HEK293 (cell line): ENCODE data around the gene FOXD1.

Source experiments
- CTCF ChIA-PET: fragments of 350-600 bp; formaldehyde crosslinking; extraction: SDS; loops from one replicate; lab custom pipeline; 2021; ENCODE audit warnings: antibody characterized with exemption; lab: Yijun Ruan, JAX
- POLR2A ChIA-PET: fragments of 300-600 bp; formaldehyde crosslinking; extraction: SDS; loops from one replicate; lab custom pipeline; 2020; ENCODE audit warnings: antibody characterized with exemption, inconsistent platforms; lab: Yijun Ruan, JAX
- H3K27ac ChIP-seq: fragments of 200-500 bp; sonication (Bioruptor generic); 2 replicates; pipeline ENCODE4 v1.5.1; 2014; ENCODE audit warnings: low read depth, low read length, control low read depth, inconsistent platforms; ENCODE audit errors: extremely low read depth
- H3K36me3 ChIP-seq, 2 experiments: fragments of 200-500 bp in 1 of 2; sonication (Bioruptor generic) in 1 of 2; 1 replicate in 1 of 2; 2 replicates in 1 of 2; pipeline ENCODE4 v1.5.1; 2014 to 2017; ENCODE audit warnings: inconsistent platforms in 2 of 2, low read length in 2 of 2; ENCODE audit not compliant: control insufficient read depth in 2 of 2, insufficient read depth in 1 of 2
- H3K4me1 ChIP-seq: fragments of 200-500 bp; sonication (Bioruptor generic); 2 replicates; pipeline ENCODE4 v1.5.1; 2014; ENCODE audit warnings: mild to moderate bottlenecking, low read length, inconsistent platforms; ENCODE audit not compliant: control insufficient read depth, insufficient read depth
- H3K4me3 ChIP-seq: 2 replicates; pipeline ENCODE4 v1.5.1; 2011; ENCODE audit warnings: low read depth, mild to moderate bottlenecking, control low read depth, low read length, moderate library complexity
- H3K9me3 ChIP-seq: fragments of 200-500 bp; sonication (Bioruptor generic); 2 replicates; pipeline ENCODE4 v1.5.1; 2014; ENCODE audit warnings: low read depth, low read length, inconsistent platforms; ENCODE audit not compliant: control insufficient read depth, insufficient read depth
- GFI1B ChIP-seq: fragments of 450-650 bp; formaldehyde crosslinking; IDR thresholded peaks from 2 replicates; pipeline ENCODE4 v1.5.1; 2016; ENCODE audit warnings: missing biosample characterization, missing genetic modification characterization
- GLI4 ChIP-seq: fragments of 450-650 bp; formaldehyde crosslinking; IDR thresholded peaks from 2 replicates; pipeline ENCODE4 v1.5.1; 2016; ENCODE audit warnings: missing biosample characterization, missing genetic modification characterization
- OSR2 ChIP-seq: fragments of 450-650 bp; formaldehyde crosslinking; IDR thresholded peaks from 2 replicates; pipeline ENCODE4 v1.5.1; 2016; ENCODE audit warnings: missing biosample characterization, missing genetic modification characterization
- SP2 ChIP-seq: fragments of 450-650 bp; formaldehyde crosslinking; IDR thresholded peaks from 2 replicates; pipeline ENCODE4 v1.5.1; 2016; ENCODE audit warnings: missing biosample characterization, missing genetic modification characterization
- ZBTB17 ChIP-seq: fragments of 450-650 bp; formaldehyde crosslinking; IDR thresholded peaks from 2 replicates; pipeline ENCODE4 v1.5.1; 2016; ENCODE audit warnings: missing biosample characterization, missing genetic modification characterization
- ZBTB20 ChIP-seq: fragments of 450-650 bp; formaldehyde crosslinking; IDR thresholded peaks from 2 replicates; pipeline ENCODE4 v1.5.1; 2016; ENCODE audit warnings: missing biosample characterization, missing genetic modification characterization
- ZFHX2 ChIP-seq: fragments of 450-650 bp; formaldehyde crosslinking; conservative IDR thresholded peaks from 2 replicates; pipeline ENCODE4 v1.5.1; 2016; ENCODE audit warnings: missing biosample characterization, missing genetic modification characterization
- ZNF138 ChIP-seq: fragments of 450-650 bp; formaldehyde crosslinking; IDR thresholded peaks from 2 replicates; pipeline ENCODE4 v1.5.1; 2016; ENCODE audit warnings: missing biosample characterization, missing genetic modification characterization, borderline replicate concordance
- ZNF169 ChIP-seq: fragments of 450-650 bp; formaldehyde crosslinking; IDR thresholded peaks from 2 replicates; pipeline ENCODE4 v1.5.1; 2016; ENCODE audit warnings: missing biosample characterization, missing genetic modification characterization
- ZNF202 ChIP-seq: fragments of 450-650 bp; formaldehyde crosslinking; IDR thresholded peaks from 2 replicates; pipeline ENCODE4 v1.5.1; 2016; ENCODE audit warnings: missing biosample characterization, missing genetic modification characterization, borderline replicate concordance
- ZNF324 ChIP-seq: fragments of 450-650 bp; formaldehyde crosslinking; IDR thresholded peaks from 2 replicates; pipeline ENCODE4 v1.5.1; 2016; ENCODE audit warnings: missing biosample characterization, missing genetic modification characterization
- ZNF416 ChIP-seq: fragments of 450-650 bp; formaldehyde crosslinking; IDR thresholded peaks from 2 replicates; pipeline ENCODE4 v1.5.1; 2016; ENCODE audit warnings: missing biosample characterization, missing genetic modification characterization
- ZNF501 ChIP-seq: fragments of 450-650 bp; formaldehyde crosslinking; IDR thresholded peaks from 2 replicates; pipeline ENCODE4 v1.5.1; 2016; ENCODE audit warnings: missing biosample characterization, missing genetic modification characterization
- ZNF548 ChIP-seq: fragments of 450-650 bp; formaldehyde crosslinking; IDR thresholded peaks from 2 replicates; pipeline ENCODE4 v1.5.1; 2016; ENCODE audit warnings: missing biosample characterization, missing genetic modification characterization
- ZNF677 ChIP-seq: fragments of 450-650 bp; IDR thresholded peaks from 2 replicates; pipeline ENCODE4 v1.5.0; 2018; ENCODE audit warnings: missing biosample characterization, mild to moderate bottlenecking, missing genetic modification characterization, moderate library complexity
- ZNF785 ChIP-seq: fragments of 450-650 bp; formaldehyde crosslinking; IDR thresholded peaks from 2 replicates; pipeline ENCODE4 v1.5.1; 2016; ENCODE audit warnings: missing biosample characterization, missing genetic modification characterization
- ZSCAN23 ChIP-seq: fragments of 450-650 bp; formaldehyde crosslinking; IDR thresholded peaks from 2 replicates; pipeline ENCODE4 v1.5.1; 2016; ENCODE audit warnings: missing biosample characterization, missing genetic modification characterization
- TF ChIP-seq, protein P1 (sequence below): fragments of 450-650 bp; formaldehyde crosslinking; IDR thresholded peaks from 2 replicates; pipeline ENCODE4 v1.5.1; 2016; ENCODE audit warnings: missing biosample characterization, missing genetic modification characterization
- TF ChIP-seq, protein P2 (sequence below): fragments of 450-650 bp; formaldehyde crosslinking; IDR thresholded peaks from 2 replicates; pipeline ENCODE4 v1.5.1; 2016; ENCODE audit warnings: missing biosample characterization, missing genetic modification characterization
- TF ChIP-seq, protein P3 (sequence below): IDR thresholded peaks from 2 replicates; pipeline ENCODE4 v1.6.1; 2011; ENCODE audit warnings: mild to moderate bottlenecking, low read depth, low read length, borderline replicate concordance
- TF ChIP-seq, protein P4 (sequence below): fragments of 450-650 bp; formaldehyde crosslinking; IDR thresholded peaks from 2 replicates; pipeline ENCODE4 v1.5.1; 2017; ENCODE audit warnings: missing biosample characterization, mild to moderate bottlenecking, missing genetic modification characterization, moderate library complexity
- TF ChIP-seq, protein P5 (sequence below): fragments of 450-650 bp; formaldehyde crosslinking; IDR thresholded peaks from 2 replicates; pipeline ENCODE4 v1.5.0; 2017; ENCODE audit warnings: missing biosample characterization, missing genetic modification characterization, borderline replicate concordance
- TF ChIP-seq, protein P6 (sequence below): sonication (generic); formaldehyde crosslinking; IDR thresholded peaks from 2 replicates; pipeline ENCODE4 v1.8.1; 2022; ENCODE audit warnings: mild to moderate bottlenecking, moderate library complexity, missing genetic modification reagents
- TF ChIP-seq, protein P7 (sequence below): fragments of 450-650 bp; formaldehyde crosslinking; IDR thresholded peaks from 2 replicates; pipeline ENCODE4 v1.5.1; 2016; ENCODE audit warnings: missing biosample characterization, missing genetic modification characterization

FOXD1 gene

DNA sequence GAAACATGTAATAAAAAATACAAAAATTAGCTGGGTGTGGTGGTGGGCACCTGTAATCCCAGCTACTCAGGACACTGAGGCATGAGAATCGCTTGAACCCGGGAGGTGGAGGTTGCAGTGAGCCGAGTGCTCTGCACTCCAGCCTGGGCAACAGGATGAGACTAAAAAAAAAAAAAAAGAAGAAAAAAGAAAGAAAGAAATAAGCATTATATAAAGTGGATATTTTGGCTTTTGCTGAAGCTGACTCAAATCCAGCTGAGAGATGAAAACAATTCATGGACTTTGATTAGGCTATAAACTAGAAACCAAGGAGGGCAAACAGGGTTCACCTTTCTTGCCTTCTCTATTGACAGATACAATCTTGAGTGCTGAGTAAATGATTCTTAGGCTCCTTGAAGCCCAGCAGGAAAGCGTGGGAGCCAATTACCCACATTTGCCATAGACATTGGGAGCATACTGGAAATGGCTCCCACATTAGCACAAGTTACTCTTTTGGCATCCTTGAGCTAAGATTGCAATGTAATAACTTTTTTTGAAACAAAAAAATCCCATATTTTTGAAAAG lies 47.3 kb upstream of the FOXD1 start (continued):
- TF ChIP-seq, protein P1, sequence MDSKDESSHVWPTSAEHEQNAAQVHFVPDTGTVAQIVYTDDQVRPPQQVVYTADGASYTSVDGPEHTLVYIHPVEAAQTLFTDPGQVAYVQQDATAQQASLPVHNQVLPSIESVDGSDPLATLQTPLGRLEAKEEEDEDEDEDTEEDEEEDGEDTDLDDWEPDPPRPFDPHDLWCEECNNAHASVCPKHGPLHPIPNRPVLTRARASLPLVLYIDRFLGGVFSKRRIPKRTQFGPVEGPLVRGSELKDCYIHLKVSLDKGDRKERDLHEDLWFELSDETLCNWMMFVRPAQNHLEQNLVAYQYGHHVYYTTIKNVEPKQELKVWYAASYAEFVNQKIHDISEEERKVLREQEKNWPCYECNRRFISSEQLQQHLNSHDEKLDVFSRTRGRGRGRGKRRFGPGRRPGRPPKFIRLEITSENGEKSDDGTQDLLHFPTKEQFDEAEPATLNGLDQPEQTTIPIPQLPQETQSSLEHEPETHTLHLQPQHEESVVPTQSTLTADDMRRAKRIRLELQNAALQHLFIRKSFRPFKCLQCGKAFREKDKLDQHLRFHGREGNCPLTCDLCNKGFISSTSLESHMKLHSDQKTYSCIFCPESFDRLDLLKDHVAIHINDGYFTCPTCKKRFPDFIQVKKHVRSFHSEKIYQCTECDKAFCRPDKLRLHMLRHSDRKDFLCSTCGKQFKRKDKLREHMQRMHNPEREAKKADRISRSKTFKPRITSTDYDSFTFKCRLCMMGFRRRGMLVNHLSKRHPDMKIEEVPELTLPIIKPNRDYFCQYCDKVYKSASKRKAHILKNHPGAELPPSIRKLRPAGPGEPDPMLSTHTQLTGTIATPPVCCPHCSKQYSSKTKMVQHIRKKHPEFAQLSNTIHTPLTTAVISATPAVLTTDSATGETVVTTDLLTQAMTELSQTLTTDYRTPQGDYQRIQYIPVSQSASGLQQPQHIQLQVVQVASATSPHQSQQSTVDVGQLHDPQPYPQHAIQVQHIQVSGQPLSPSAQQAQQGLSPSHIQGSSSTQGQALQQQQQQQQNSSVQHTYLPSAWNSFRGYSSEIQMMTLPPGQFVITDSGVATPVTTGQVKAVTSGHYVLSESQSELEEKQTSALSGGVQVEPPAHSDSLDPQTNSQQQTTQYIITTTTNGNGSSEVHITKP (tag by site-specific recombination), result no peak
- TF ChIP-seq, protein P2, sequence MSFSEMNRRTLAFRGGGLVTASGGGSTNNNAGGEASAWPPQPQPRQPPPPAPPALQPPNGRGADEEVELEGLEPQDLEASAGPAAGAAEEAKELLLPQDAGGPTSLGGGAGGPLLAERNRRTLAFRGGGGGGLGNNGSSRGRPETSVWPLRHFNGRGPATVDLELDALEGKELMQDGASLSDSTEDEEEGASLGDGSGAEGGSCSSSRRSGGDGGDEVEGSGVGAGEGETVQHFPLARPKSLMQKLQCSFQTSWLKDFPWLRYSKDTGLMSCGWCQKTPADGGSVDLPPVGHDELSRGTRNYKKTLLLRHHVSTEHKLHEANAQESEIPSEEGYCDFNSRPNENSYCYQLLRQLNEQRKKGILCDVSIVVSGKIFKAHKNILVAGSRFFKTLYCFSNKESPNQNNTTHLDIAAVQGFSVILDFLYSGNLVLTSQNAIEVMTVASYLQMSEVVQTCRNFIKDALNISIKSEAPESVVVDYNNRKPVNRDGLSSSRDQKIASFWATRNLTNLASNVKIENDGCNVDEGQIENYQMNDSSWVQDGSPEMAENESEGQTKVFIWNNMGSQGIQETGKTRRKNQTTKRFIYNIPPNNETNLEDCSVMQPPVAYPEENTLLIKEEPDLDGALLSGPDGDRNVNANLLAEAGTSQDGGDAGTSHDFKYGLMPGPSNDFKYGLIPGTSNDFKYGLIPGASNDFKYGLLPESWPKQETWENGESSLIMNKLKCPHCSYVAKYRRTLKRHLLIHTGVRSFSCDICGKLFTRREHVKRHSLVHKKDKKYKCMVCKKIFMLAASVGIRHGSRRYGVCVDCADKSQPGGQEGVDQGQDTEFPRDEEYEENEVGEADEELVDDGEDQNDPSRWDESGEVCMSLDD, result no peak
- TF ChIP-seq ZNF169 (no peak), ZNF138 (no peak), ZNF677 (tag by site-specific recombination) (no peak), ZBTB20 (no peak), ZBTB17 (tag by site-specific recombination) (peak; percentile 67), ZNF324 (no peak), ZNF785 (no peak), ZFHX2 (tag by site-specific recombination) (peak; percentile 41; the same call in 1 of the 2 replicates), ZNF202 (tag by site-specific recombination) (no peak), OSR2 (peak; percentile 22; the same call in 1 of the 2 replicates)
- TF ChIP-seq, protein P3, sequence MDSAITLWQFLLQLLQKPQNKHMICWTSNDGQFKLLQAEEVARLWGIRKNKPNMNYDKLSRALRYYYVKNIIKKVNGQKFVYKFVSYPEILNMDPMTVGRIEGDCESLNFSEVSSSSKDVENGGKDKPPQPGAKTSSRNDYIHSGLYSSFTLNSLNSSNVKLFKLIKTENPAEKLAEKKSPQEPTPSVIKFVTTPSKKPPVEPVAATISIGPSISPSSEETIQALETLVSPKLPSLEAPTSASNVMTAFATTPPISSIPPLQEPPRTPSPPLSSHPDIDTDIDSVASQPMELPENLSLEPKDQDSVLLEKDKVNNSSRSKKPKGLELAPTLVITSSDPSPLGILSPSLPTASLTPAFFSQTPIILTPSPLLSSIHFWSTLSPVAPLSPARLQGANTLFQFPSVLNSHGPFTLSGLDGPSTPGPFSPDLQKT, result no peak
- TF ChIP-seq, protein P4, sequence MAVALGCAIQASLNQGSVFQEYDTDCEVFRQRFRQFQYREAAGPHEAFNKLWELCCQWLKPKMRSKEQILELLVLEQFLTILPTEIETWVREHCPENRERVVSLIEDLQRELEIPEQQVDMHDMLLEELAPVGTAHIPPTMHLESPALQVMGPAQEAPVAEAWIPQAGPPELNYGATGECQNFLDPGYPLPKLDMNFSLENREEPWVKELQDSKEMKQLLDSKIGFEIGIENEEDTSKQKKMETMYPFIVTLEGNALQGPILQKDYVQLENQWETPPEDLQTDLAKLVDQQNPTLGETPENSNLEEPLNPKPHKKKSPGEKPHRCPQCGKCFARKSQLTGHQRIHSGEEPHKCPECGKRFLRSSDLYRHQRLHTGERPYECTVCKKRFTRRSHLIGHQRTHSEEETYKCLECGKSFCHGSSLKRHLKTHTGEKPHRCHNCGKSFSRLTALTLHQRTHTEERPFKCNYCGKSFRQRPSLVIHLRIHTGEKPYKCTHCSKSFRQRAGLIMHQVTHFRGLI (tag by site-specific recombination), result no peak
- TF ChIP-seq, protein P5, sequence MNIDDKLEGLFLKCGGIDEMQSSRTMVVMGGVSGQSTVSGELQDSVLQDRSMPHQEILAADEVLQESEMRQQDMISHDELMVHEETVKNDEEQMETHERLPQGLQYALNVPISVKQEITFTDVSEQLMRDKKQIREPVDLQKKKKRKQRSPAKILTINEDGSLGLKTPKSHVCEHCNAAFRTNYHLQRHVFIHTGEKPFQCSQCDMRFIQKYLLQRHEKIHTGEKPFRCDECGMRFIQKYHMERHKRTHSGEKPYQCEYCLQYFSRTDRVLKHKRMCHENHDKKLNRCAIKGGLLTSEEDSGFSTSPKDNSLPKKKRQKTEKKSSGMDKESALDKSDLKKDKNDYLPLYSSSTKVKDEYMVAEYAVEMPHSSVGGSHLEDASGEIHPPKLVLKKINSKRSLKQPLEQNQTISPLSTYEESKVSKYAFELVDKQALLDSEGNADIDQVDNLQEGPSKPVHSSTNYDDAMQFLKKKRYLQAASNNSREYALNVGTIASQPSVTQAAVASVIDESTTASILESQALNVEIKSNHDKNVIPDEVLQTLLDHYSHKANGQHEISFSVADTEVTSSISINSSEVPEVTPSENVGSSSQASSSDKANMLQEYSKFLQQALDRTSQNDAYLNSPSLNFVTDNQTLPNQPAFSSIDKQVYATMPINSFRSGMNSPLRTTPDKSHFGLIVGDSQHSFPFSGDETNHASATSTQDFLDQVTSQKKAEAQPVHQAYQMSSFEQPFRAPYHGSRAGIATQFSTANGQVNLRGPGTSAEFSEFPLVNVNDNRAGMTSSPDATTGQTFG (tag by site-specific recombination), result no peak

DNA sequence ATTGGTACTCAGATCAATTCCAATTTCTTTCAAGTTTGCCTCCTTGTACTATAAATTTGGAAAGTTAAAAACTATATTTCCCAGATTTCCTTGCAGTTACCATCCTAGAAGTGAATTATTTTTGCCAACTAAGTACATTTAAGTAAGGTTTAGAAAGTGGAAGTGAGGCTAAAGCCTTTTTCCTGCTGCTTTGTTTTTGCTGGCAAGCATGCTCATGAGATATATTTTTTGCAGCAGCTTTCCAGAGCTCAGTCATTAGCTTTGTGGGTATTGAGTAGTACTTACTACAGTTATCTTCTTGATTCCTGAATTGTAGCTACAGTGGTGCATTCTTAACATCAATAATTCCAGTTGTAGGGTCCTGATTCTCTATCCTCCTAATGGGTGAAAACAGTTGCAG lies 46.1 kb upstream of the FOXD1 start:
- CTCF ChIA-PET, result no interaction called here
- no peak overlapping the region for H3K27ac ChIP-seq
- H3K4me3 ChIP-seq, result no peak overlapping the region
- H3K9me3 ChIP-seq, result no peaks in the 10 kb centered on the region
- POLR2A ChIA-PET, result no interaction called here
- H3K4me1 ChIP-seq, result peaks cover 3% of the 10 kb centered on the region; the same call in 1 of the 2 replicates
- peaks cover 1 to 6% of the 10 kb centered on the region in 2 experiments; a peak in 1 of 3 replicates for H3K36me3 ChIP-seq
- TF ChIP-seq ZNF416 (tag by site-specific recombination) (no peak), GLI4 (no peak), GFI1B (tag by site-specific recombination) (no peak), ZNF501 (tag by site-specific recombination) (no peak), SP2 (no peak), ZNF548 (no peak), ZSCAN23 (tag by site-specific recombination) (no peak)
- TF ChIP-seq, protein P6, sequence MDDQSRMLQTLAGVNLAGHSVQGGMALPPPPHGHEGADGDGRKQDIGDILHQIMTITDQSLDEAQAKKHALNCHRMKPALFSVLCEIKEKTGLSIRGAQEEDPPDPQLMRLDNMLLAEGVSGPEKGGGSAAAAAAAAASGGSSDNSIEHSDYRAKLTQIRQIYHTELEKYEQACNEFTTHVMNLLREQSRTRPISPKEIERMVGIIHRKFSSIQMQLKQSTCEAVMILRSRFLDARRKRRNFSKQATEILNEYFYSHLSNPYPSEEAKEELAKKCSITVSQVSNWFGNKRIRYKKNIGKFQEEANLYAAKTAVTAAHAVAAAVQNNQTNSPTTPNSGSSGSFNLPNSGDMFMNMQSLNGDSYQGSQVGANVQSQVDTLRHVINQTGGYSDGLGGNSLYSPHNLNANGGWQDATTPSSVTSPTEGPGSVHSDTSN, result no peak
- TF ChIP-seq, protein P7, sequence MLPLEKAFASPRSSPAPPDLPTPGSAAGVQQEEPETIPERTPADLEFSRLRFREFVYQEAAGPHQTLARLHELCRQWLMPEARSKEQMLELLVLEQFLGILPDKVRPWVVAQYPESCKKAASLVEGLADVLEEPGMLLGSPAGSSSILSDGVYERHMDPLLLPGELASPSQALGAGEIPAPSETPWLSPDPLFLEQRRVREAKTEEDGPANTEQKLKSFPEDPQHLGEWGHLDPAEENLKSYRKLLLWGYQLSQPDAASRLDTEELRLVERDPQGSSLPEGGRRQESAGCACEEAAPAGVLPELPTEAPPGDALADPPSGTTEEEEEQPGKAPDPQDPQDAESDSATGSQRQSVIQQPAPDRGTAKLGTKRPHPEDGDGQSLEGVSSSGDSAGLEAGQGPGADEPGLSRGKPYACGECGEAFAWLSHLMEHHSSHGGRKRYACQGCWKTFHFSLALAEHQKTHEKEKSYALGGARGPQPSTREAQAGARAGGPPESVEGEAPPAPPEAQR (tag by site-specific recombination), result no peak
